HUES48 (cell line): ENCODE data around the gene LARP1.

ENCODE experiments used
- H3K27ac ChIP-seq: one replicate; pipeline ENCODE4 v1.7.0; 2013; ENCODE audit warnings: low read depth, low read length, inconsistent platforms
- H3K27me3 ChIP-seq: 2 replicates; pipeline ENCODE4 v1.6.1; 2013; ENCODE audit warnings: mild to moderate bottlenecking, low read length; ENCODE audit not compliant: control insufficient read depth, insufficient read depth
- H3K36me3 ChIP-seq: 2 replicates; pipeline ENCODE4 v1.6.1; 2013; ENCODE audit warnings: low read length; ENCODE audit not compliant: control insufficient read depth, insufficient read depth
- H3K4me1 ChIP-seq: 2 replicates; pipeline ENCODE4 v1.6.1; 2013; ENCODE audit warnings: mild to moderate bottlenecking, low read length; ENCODE audit not compliant: control insufficient read depth, insufficient read depth
- H3K4me3 ChIP-seq: 2 replicates; pipeline ENCODE4 v1.5.1; 2013; ENCODE audit warnings: mild to moderate bottlenecking, low read depth, low read length
- H3K9ac ChIP-seq: 2 replicates; pipeline ENCODE4 v1.6.1; 2013; ENCODE audit warnings: mild to moderate bottlenecking, low read depth, low read length, moderate library complexity
- H3K9me3 ChIP-seq: 2 replicates; pipeline ENCODE4 v1.6.1; 2013; ENCODE audit warnings: low read length; ENCODE audit not compliant: control insufficient read depth, insufficient read depth

Gene LARP1

GRCh38 chr5:154841273-154841661, 86.1 kb downstream of the LARP1 start:
- Histone ChIP-seq H3K4me1 (no peaks in the 10 kb centered on the region), H3K27me3 (no peaks in the 10 kb centered on the region), H3K9me3 (no peaks in the 10 kb centered on the region), H3K27ac (no peak overlapping the region), H3K4me3 (no peak overlapping the region), H3K9ac (no peak overlapping the region), H3K36me3 (0 out of 2 replicates have a peak, but pooled peaks cover 4% of the 10 kb centered on the region)

- Histone ChIP-seq H3K27ac (no peak overlapping the region), H3K9ac (no peak overlapping the region), H3K9me3 (no peaks in the 10 kb centered on the region), H3K36me3 (no peaks in the 10 kb centered on the region), H3K4me1 (no peaks in the 10 kb centered on the region), H3K4me3 (no peak overlapping the region), H3K27me3 (no peaks in the 10 kb centered on the region)
These were observed 87.7 kb downstream of the LARP1 start for GRCh38 chr5:154842689-154843530.

- Histone ChIP-seq H3K9me3 (no peaks in the 10 kb centered on the region), H3K4me1 (0 out of 2 replicates have a peak, but pooled peaks cover 4% of the 10 kb centered on the region), H3K27ac (no peak overlapping the region), H3K9ac (no peak overlapping the region), H3K27me3 (no peaks in the 10 kb centered on the region), H3K36me3 (no peaks in the 10 kb centered on the region), H3K4me3 (no peak overlapping the region)
These were observed 89.6 kb downstream of the LARP1 start for GRCh38 chr5:154844809-154845208.

GRCh38 chr5:154849264-154849785, 94.1 kb downstream of the LARP1 start:
- no peak overlapping the region for H3K4me3 ChIP-seq
- no peaks in the 10 kb centered on the region for H3K9me3 ChIP-seq
- H3K27me3 ChIP-seq: no peaks in the 10 kb centered on the region
- H3K36me3 ChIP-seq: no peaks in the 10 kb centered on the region
- H3K27ac ChIP-seq: no peak overlapping the region
- H3K9ac ChIP-seq: no peak overlapping the region
- peaks cover 16% of the 10 kb centered on the region; the same call in 1 of the 2 replicates for H3K4me1 ChIP-seq

- H3K4me3 ChIP-seq: peak overlapping the region; percentile 68
- H3K36me3 ChIP-seq: no peaks in the 10 kb centered on the region
- peak overlapping the region; percentile 87 for H3K27ac ChIP-seq
- no peaks in the 10 kb centered on the region for H3K9me3 ChIP-seq
- no peaks in the 10 kb centered on the region for H3K27me3 ChIP-seq
- H3K4me1 ChIP-seq: peaks cover 16% of the 10 kb centered on the region; the same call in 1 of the 2 replicates
- H3K9ac ChIP-seq: peak overlapping the region; percentile 74
These were observed 94.6 kb downstream of the LARP1 start for GRCh38 chr5:154849791-154850201.

GRCh38 chr5:154850255-154851062, 95.3 kb downstream of the LARP1 start, which contains the start of gene FAXDC2:
Gene FAXDC2, minus strand, starts transcription at chr5:154850603. Its CDS starts 12,425 bp downstream, at chr5:154838178.
- H3K9me3 ChIP-seq: no peaks in the 10 kb centered on the region
- H3K27ac ChIP-seq: peak within 1 kb of the TSS; percentile 87
- no peaks in the 10 kb centered on the region for H3K27me3 ChIP-seq
- no peaks in the 10 kb centered on the region for H3K36me3 ChIP-seq
- H3K4me1 ChIP-seq: peaks cover 16% of the 10 kb centered on the region; the same call in 1 of the 2 replicates
- H3K9ac ChIP-seq: peak within 1 kb of the TSS; percentile 74
- peak within 1 kb of the TSS; percentile 68 for H3K4me3 ChIP-seq

GRCh38 chr5:154851351-154851750, 96.2 kb downstream of the LARP1 start:
- Histone ChIP-seq H3K27ac (peak overlapping the region; percentile 87), H3K9me3 (no peaks in the 10 kb centered on the region), H3K27me3 (no peaks in the 10 kb centered on the region), H3K4me3 (no peak overlapping the region), H3K4me1 (peaks cover 16% of the 10 kb centered on the region; the same call in 1 of the 2 replicates), H3K36me3 (no peaks in the 10 kb centered on the region), H3K9ac (no peak overlapping the region)

GRCh38 chr5:154857530-154858296, 102.5 kb downstream of the LARP1 start:
- H3K4me3 ChIP-seq: peak overlapping the region; percentile 82
- H3K9ac ChIP-seq: peak overlapping the region; percentile 95
- 0 out of 2 replicates have a peak, but pooled peaks cover 1% of the 10 kb centered on the region for H3K36me3 ChIP-seq
- peaks cover 18% of the 10 kb centered on the region for H3K4me1 ChIP-seq
- H3K27me3 ChIP-seq: no peaks in the 10 kb centered on the region
- H3K9me3 ChIP-seq: no peaks in the 10 kb centered on the region
- H3K27ac ChIP-seq: peak overlapping the region; percentile 99

- Histone ChIP-seq H3K9me3 (no peaks in the 10 kb centered on the region), H3K27ac (peak within 1 kb of the TSS; percentile 99), H3K4me1 (peaks cover 18% of the 10 kb centered on the region), H3K27me3 (no peaks in the 10 kb centered on the region), H3K36me3 (peaks cover 9% of the 10 kb centered on the region), H3K4me3 (peak within 1 kb of the TSS; percentile 82), H3K9ac (peak within 1 kb of the TSS; percentile 95)
These were observed 103.3 kb downstream of the LARP1 start, which contains the start of gene CNOT8 for GRCh38 chr5:154858297-154858971. Gene CNOT8, plus strand, starts transcription at chr5:154858627. Its CDS starts 4,652 bp downstream, at chr5:154863279.
